Fibroblast of skin of left quadriceps (primary cell): ENCODE results near the gene PRSS50.
"Not testable (repeated sequence)": the region's sequence is repeated elsewhere in the genome, so short reads cannot be mapped to it uniquely, and the experiment has no call there.

Source experiments
- DNase-seq, 2 experiments: peaks; one replicate each; pipeline ENCODE4 v3.0.0-alpha.2; 2013; ENCODE audit warnings: low read depth in 2 of 2

PRSS50 gene, protein sequence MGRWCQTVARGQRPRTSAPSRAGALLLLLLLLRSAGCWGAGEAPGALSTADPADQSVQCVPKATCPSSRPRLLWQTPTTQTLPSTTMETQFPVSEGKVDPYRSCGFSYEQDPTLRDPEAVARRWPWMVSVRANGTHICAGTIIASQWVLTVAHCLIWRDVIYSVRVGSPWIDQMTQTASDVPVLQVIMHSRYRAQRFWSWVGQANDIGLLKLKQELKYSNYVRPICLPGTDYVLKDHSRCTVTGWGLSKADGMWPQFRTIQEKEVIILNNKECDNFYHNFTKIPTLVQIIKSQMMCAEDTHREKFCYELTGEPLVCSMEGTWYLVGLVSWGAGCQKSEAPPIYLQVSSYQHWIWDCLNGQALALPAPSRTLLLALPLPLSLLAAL

DNA sequence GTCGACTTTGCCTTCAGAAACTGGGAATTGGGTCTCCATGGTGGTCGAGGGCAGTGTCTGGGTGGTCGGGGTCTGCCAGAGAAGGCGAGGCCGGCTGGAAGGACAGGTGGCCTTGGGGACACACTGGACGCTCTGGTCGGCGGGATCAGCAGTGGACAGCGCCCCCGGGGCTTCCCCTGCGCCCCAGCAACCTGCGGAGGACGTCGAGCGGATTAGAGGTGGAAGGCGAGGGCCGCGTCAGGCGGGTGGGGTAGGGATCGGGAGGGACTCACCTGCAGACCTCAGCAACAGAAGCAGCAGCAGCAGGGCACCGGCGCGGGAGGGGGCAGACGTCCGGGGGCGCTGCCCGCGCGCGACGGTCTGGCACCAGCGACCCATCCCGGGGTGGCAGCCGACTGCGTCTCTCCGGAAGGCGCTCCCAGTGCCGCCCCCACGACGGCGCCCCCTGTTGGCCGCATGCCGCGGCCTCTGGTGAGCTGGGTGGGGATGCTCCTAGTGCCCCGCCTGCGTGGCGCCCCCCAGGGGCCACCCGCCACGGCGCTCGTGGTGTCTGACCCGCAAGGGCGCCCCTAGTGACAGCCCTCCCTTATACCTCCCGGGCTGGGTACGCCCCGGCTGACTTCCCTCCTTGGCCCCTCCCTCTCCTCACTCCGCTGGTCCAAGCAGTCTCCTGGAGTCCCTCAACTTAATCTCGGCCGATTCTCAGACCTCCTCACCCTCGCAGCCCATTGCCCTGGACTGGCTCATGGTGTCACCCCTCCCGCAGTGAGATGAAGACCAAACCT, at the start of gene PRSS50:
Gene PRSS50, minus strand, starts transcription at position 423 of the 785 bp plus-strand sequence. Its CDS starts 45 bp downstream, at position 378.
- DNase-seq: no peak

DNA sequence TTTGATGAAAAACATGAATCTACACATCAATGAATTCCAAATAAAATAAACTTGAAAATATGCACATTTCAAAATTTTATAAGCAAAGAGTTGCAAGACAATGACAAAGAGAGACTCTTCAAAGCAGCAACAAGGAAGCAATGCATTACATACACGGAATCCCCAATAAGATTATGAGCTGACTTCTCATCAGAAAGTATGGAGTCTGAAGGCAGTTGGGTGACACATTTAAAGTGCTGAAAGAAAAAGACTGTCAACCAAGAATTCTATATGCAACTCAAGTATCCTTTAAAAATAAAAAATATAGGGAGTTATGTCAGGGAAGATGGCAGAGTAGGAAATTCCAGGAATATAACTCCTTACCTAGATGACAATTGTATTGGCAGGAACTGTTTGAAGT, 46.5 kb upstream of the PRSS50 start:
- DNase-seq: no peak

DNA sequence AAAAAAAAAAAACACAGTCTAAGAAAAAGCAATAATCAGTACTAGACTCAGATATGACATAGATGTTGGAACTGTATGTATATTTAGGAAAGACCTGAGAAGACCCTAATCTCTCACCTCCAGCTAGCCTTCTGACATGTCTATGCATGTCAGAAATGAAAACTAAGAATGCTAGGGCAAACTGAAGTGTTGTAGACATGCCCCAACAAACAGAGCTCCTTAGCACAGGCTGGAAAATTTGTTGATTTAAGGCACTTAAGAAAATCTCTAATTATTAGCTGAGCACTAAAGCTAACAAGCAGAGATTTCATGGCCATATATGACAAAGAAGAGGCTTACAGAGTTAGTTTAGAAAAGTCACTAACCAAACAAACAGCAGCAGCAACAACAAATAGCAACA, 45.5 kb upstream of the PRSS50 start:
- no peak for DNase-seq

DNA sequence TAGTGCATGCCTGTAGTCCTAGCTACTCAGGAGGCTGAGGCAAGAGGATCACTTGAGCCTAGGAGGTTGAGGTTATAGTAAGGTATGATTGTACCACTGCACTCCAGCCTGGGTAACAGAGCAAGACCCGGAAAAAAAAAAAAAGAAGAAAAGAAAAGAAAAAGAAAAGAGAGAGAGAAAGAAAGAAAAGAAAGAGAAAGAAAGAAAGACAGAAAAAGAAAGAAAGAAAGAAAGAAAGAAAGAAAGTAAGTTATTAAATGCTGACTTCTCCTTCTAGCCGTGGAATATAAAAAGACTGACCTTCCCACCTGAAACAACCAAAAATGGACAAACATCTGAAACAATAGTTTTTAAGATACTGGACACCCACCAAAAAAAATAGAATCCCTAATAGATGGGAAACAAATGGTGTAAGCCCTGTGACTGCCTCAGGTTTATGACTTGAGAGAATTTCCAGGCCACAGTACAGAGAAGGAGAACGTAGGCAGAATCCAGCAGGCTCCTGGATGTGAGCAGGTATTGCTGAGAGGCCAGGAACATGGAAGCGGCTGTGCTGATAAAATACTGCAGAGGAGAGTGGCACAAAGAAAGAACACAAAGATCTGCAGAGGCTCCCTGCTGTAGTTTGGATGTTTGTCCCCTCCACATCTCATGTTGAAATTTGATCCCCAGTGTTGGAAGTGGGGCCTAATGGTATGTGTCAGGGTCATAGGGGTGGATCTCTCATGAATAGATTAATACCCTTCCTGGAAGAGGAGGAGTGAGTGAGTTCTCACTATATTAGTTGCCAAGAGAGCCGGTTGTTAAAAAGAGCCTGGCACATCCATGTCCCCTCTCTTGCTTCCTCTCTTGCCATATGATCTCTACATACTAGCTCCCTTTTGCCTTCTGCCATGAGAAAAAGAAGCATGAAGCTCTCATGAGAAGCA, 41.8 kb upstream of the PRSS50 start:
- no peak for DNase-seq

DNA sequence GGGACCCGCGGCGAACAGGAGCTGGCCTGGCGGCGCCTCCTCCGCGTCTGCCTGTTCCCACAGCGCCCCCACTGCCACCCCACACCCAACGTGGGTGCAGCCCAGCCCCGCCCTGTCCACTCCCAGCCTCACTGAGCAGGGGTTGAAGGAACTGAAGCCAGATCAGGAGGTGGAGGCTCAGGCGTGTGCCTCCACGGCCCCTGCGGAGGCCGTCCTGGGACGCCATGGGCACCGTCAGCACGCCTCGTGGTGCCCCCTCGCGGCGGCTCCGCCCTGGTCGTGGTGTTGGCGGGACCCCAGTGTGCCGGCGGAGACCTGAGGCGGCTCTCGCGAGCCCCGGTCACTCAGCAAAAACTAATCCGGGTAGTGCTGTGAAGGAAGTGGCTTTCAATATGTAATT, 39.0 kb upstream of the PRSS50 start:
- no peak for DNase-seq

DNA sequence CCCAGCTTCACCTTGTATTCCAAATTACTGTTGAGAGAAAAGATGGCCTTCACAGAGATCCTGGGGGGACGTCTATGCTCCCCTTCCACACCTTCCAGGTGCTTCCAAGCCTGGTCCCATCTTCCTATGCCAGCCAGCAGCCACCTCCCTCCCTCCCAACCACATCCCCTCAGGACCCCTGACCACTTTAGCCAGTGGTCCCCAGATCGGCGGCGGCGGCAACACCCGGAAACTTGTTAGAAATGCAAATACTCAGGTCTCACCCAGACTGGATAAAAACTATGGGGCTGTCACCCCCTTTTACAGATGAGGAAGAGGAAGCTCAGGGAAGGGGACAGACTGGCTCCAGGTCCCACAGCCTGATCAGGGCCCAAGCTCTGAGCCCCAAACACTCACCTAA, 38.0 kb upstream of the PRSS50 start:
- no peak for DNase-seq

DNA sequence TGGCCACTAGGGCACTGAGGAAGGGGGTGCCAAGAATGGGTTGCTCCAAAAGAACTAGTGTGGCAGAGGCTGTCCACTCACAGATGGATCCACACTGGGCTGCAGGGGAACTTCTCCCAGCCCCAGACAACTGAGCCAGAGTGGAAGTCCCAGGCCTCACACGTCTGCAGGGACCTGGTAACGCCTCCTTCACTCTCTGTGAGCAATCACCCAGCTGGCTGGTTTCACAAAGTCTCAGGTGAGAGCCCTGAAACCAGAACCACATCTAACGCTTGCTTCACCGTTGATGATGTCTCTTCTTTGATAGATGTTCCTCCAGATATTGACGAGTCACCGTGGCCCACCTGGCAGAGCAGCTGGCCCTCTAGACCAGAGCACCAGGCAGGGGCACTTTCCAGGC, 35.5 kb upstream of the PRSS50 start:
- DNase-seq: not testable (repeated sequence)

DNA sequence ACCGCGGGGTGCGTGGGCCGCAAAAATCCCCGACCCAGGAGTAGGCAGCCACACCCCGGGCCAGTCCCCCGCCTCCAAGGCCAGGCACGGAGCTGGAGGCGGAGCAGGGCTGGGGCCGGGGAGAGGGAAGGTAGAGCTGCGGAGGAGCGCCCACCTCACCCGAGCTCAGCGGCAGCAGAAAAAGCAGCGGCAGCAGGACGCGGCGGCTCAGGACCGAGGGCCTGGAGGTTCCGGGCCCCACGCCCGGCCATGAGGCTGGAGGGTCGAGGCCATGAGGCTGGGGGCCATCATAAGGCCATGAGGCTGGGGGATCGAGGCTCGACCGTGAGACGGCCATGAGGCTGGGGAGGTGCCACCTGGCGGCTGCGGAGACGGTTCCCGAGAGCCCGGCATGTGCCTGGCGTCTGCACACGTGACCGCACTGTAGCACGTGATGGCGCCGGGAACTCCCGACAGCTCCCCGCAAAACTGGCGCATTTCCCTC, 32.9 kb upstream of the PRSS50 start:
- DNase-seq: no peak

DNA sequence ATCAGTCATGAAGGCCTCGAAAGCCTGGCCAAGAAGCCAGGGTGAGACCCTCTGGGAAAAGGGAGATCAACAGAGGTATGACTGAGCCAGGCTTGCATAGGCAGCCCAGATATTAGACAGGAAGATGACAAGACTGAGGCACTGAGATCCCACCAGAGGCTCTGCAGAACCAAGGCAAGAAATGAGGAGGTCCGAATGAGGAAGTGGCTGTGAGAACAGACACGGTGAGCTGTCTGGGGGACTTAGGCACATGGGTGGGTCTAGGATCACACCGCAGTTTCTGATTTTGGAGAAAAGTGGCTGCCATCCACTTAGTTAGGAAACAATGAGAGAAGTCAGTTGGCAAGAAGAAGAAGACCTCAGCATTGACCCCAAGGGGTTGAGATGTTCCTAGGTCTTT, 31.5 kb upstream of the PRSS50 start:
- DNase-seq: no peak

DNA sequence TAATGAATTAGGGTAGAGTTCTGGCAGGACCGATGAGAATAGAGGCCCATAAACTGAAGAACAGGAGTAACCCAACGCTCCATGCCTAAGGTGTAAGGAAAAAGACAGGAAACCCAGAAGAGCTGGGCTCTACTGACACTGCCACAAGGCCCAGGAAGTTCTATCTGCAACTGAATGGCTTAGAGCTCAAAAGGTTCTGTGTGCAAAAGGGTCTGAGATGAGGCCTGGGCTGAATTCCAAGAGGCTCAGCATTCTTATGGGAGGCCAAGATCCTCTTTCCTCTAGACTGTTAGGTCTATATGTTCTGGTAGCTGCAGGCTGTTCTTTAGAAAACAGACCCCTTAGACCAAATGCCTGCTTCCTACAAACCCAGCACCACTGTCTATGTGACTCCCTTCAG, 30.5 kb upstream of the PRSS50 start:
- DNase-seq: no peak

DNA sequence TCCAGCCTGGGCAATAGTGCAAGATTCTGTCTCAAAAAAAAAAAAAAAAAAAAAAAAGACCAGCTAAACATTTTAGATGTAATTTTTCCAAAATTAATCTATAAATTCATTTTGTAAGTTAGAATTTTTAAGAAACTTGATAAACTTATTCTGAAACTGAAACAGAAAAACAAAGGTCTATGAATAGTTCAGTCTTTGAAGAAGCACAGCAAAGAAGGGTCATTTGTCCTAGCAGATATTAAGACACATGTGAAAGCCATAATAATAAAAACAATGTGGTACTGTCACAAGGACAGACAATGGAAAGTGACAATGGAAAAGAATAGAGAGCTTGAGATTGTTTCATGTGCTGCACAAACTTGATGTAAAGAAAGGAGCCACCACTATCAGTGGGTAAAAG, 29.0 kb upstream of the PRSS50 start:
- DNase-seq: no peak

DNA sequence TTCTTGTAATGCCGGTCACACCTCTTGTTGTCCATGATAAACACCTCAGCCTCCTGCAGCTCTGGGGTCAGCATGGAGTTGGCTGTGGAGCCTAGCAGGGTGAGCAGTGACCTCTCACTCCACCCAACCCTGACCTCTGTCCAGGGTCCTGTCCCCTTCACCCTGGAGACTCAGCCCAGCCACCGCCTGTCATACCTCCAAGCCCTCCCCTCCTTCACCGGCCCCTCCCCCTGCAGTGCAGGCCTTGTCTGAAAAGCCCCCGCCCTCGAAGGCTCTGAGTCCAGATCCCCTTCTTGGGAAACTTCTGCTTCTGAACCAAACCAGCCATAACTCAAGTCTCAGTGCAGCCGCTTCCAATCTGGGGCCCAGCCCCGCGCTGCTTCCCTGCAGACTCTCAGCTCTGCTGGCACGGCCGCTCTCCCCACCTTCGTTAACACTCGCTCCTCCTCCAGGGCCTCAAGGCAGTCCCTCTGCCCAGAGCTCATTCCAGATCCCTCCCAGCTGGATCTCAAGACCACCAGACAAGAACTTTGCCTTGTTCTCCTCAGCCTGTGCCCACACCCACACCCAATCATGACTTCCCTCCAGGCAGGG, 25.4 kb upstream of the PRSS50 start:
- no peak for DNase-seq

DNA sequence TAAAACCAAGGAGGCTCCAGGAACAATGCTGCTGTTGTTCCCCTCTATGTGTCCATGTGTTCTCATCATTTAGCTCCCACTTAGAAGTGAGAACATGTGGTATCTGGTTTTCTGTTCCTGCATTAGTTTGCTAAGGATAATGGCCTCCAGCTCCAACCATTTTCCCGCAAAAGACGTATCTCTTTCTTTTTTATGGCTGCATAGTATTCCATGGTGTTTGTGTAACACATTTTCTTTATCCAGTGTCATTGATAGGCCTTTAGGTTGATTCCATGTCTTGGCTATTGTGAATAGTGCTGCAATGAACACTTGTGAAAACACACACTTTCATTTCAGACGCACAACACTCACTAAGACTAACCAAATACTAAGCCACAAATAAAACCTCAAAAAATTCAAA, 21.9 kb upstream of the PRSS50 start:
- not testable (repeated sequence) for DNase-seq

DNA sequence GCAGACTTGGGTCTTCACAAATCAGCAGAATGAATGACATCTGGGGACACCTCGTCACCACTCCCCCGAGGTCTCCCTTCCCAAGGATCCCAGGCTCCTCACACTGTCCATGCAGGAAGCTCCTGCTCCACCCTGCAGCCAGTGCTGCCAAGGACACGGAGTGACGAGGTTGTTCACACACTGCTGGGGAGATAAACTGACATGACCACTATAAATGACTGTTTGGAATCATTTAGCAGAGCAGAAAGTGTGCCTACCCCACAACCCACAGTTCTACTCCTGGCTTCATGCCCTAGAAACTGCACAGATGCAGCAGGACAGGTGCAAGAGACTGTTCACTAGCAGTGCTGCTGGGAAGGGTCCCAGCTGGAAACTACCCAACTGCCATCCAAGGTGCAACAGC, 19.7 kb upstream of the PRSS50 start:
- no peak for DNase-seq

DNA sequence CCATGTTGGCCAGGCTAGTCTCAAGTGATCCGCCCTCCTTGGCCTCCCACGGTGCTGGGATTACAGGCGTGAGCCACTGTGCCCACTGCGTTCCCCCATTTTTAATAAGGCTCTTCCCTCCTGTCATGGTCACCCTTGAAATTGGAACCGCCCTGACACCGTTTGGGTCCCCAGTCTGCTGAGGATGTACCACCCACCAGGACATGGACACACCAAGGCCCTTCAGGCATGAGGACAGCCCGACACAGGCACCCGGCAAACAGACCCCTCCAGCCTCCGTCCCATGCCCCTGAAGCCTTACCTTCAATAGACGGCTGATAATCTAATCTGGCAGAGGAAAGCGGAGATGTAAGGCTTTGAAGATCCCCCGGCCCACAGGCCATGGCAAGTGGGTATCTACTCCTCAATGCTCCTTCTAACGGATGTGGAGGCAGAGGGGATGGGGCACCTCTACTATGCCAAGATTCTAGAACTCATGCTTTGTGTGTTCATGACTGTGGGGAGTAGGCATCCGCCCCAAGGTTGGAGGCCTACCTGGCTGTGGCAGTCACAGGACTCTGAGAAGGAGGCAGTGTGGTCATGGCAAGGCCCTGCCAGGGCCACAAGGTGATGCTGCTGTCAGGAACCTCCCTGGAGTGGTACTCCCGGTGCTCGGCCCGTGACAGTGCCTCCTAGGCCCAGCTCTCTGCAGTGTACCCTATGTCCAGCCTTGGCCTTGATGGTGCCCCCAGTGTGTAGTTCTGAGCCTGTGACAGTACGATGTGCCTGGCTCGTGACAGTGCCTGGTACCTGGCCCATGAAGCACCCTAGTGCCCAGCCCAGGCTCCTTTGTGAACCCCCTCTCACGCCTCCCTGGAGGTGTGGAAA, 18.6 kb upstream of the PRSS50 start:
- no peak for DNase-seq

DNA sequence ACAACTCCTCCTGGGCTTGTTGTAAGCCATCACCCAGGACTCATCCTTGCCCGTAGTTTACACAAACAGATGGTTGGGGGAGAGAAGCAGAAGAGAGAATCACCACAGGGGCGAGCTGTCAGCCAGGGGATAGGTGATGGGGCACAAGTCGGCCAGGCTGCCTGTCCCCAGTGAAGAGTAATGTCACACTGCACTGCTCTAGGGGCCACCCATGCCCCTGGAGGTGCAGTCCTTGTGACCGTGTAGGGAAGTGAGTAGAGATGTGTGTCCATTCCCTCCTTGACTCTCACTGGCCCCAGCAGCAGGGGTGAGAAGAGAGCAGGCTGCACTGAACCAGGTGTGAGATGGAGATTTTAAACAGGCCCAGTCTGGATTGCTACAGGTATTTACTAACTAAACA, 17.1 kb upstream of the PRSS50 start:
- DNase-seq: no peak

DNA sequence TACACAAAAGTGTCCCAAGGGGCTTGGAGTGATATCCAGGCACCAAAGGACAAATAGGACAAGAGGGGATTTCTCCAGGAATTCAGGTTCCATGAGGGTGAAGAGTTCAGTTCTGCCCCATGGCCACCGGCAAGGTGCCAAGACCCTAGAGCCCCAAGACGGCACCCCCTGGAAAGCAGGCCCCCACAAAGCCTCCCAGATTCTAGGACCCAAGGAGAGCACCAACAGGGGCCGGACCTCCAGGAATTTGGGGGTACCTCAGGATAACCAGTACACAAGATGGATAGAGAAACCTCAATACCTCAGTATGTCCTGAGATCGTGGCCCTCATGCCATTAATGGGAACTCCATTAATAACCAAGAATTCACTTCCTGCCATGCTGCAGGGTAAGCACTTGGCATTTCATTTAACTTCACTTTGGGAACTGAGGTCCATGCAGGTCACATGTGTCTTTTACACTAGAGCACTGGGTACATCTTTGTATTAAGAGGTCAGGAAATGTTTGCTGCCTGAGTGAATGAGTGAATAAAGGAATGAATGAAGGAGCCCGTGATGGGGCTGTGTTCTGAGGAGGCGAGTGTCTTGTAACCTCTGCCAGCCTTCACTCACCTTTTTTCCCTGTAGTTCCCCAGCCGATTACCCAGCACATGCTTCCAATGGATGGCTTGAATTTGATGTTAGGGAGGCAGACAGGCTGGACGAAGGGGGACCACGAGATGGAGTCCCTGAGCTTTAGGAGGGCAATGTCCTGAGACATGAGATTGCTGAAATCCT, 15.5 kb upstream of the PRSS50 start:
- DNase-seq: no peak

DNA sequence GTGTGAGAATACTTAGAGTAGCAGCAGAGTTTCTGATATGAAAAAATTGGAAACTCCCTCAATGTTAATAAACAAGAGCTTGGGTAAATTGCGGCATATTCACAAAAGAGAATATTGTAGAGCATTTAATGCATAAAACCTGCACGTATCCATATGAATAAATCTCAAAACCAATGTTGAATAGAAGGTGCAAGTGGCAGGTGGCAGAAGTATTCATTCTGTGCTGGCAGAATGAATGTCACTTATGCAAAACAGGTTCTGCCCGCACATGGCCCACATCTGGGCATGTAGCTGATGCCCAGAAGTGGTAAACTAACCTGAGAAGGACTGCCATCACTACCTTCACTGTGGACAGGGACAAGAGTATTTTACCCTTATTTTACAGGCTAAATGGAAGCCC, 14.1 kb upstream of the PRSS50 start:
- no peak for DNase-seq

DNA sequence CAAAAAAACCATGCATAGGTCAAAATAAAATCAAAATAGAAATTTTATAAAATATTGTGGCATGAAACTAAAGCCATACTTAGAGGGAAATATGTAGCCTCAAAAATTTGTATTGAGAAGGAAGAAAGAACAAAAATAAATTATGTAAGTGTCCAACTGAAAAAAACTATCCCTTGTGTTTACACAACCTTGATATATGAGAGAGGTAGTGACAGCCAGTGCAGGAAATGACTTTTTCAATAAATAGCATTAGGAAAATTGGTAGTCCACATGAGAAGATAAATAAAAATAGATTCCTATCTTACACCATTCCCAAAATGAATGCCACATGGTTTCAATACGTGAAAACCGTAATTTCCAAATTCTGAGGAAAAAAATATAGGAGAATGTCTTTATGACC, 13.2 kb upstream of the PRSS50 start:
- DNase-seq: no peak

DNA sequence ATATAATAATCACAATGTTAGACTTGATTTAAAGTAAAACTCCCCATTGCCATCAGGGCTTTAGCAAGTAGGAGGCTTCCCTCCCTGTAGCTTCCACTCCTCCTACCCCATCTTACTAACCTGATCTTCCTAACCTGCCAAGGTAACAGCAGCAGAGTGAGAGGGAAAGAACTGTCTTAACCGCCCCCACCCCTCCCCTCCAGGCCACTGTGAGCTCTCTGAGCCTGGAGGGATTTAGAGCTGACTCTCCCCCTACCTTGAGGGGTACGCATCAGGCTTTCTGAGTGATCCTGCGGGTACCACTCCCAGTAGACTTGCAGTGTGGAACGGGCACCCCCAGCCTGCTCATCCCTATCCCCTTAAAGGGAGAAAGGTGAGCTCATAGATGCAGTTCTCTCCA, 11.4 kb upstream of the PRSS50 start:
- no peak for DNase-seq
